GM18873 (cell line): ENCODE measurements around the gene KLHL30.

Source experiments
- ATAC-seq: cut with Tn5 transposase; IDR thresholded peaks from one replicate; pipeline ENCODE4 v1.9.1; 2021; ENCODE audit warnings: mild to moderate bottlenecking, moderate library complexity, moderate number of reproducible peaks; ENCODE audit not compliant: unreplicated experiment, low FRiP score

Gene KLHL30

GRCh38 chr2:238130111-238130695 is 8.3 kb upstream of the KLHL30 start:
- ATAC-seq: no peak

- no peak for ATAC-seq
Measured at GRCh38 chr2:238130696-238131628, 7.5 kb upstream of the KLHL30 start.

- no peak for ATAC-seq
Measured at GRCh38 chr2:238131761-238132462, 6.6 kb upstream of the KLHL30 start.

GRCh38 chr2:238132463-238133450 is 5.7 kb upstream of the KLHL30 start:
- ATAC-seq: no peak

GRCh38 chr2:238133499-238134392 is 4.7 kb upstream of the KLHL30 start:
- ATAC-seq: no peak

- no peak for ATAC-seq
Measured at GRCh38 chr2:238134393-238134785, 4.1 kb upstream of the KLHL30 start.

- ATAC-seq: no peak
Measured at GRCh38 chr2:238135601-238136150, 2.8 kb upstream of the KLHL30 start.

- no peak for ATAC-seq
Measured at GRCh38 chr2:238136820-238137537, 1.5 kb upstream of the KLHL30 start.

- ATAC-seq: no peak
Measured at GRCh38 chr2:238137885-238138284, 583 bp upstream of the KLHL30 start.

GRCh38 chr2:238139196-238140039 is 950 bp downstream of the KLHL30 start:
- ATAC-seq: no peak

GRCh38 chr2:238140040-238140439 is 1.6 kb downstream of the KLHL30 start:
- ATAC-seq: no peak

- ATAC-seq: no peak
Measured at GRCh38 chr2:238140721-238141540, 2.5 kb downstream of the KLHL30 start.

GRCh38 chr2:238141541-238142318 is 3.3 kb downstream of the KLHL30 start:
- ATAC-seq: no peak

GRCh38 chr2:238142382-238143205 is 4.1 kb downstream of the KLHL30 start:
- no peak for ATAC-seq
